Endothelial cell of umbilical vein (primary cell): ENCODE data around the gene SMAD6. TPM values are rescaled to one million over a fixed set of nuclear protein-coding genes. Genes with fewer than 3 reads are reported as not detected.

Experiments used
- BruUV-seq: library from RNA; stranded (reverse); fragments of 400-500 nt; replicated peaks from 2 replicates; lab custom pipeline; 2021; lab: Mats Ljungman, UMichigan
- CTCF ChIA-PET: fragments of 300-600, 350-600 bp; sonication (Branson Sonifier 250); formaldehyde crosslinking; loops from one replicate; lab custom pipeline; 2021; ENCODE audit warnings: antibody characterized with exemption, inconsistent platforms; lab: Charles Lee
- POLR2A ChIA-PET: fragments of 300-600, 350-600 bp; sonication (Branson Sonifier 250); formaldehyde crosslinking; loops from one replicate; lab custom pipeline; 2021; ENCODE audit warnings: antibody characterized with exemption, inconsistent platforms; lab: Charles Lee
- DNase-seq: peaks from one replicate; pipeline ENCODE4 v3.0.0-alpha.2; 2011; ENCODE audit warnings: low read depth, low spot score
- FAIRE-seq: peaks from 2 replicates; lab custom pipeline; 2011; peaks lifted over from hg19 to GRCh38; lab: Jason Lieb, UNC
- H2AFZ ChIP-seq: 2 replicates; pipeline ENCODE4 v1.6.0; 2012; ENCODE audit warnings: low read depth, low read length, control low read depth, inconsistent platforms
- H3K27ac ChIP-seq: 2 replicates; pipeline ENCODE4 v1.5.1; 2011; ENCODE audit warnings: low read depth, mild to moderate bottlenecking, control low read depth, low read length, moderate library complexity; ENCODE audit not compliant: insufficient read depth
- H3K27me3 ChIP-seq, 2 experiments: 2 replicates each; pipeline versions ENCODE4 v1.6.0 to v1.6.1; 2011; ENCODE audit warnings: low read length in 2 of 2, mixed read lengths in 1 of 2; ENCODE audit not compliant: control insufficient read depth in 2 of 2, insufficient read depth in 2 of 2
- H3K36me3 ChIP-seq, 2 experiments: 2 replicates in 1 of 2; 3 replicates in 1 of 2; pipeline ENCODE4 v1.5.1; 2011; ENCODE audit warnings: low read length in 2 of 2, mild to moderate bottlenecking in 1 of 2, moderate library complexity in 1 of 2; ENCODE audit not compliant: control insufficient read depth in 2 of 2, insufficient read depth in 2 of 2; ENCODE audit errors: extremely low read depth in 1 of 2
- H3K4me1 ChIP-seq: 3 replicates; pipeline ENCODE4 v1.5.1; 2011; ENCODE audit warnings: mild to moderate bottlenecking, low read length; ENCODE audit not compliant: control insufficient read depth, insufficient read depth; ENCODE audit errors: extremely low read depth
- H3K4me2 ChIP-seq: 2 replicates; pipeline ENCODE4 v1.6.1; 2011; ENCODE audit warnings: low read length, control low read depth, mixed read lengths; ENCODE audit not compliant: insufficient read depth
- H3K4me3 ChIP-seq, 3 experiments: fragments of 200-600 bp in 1 of 3; sonication (generic), shearing (Covaris generic) in 1 of 3; replicated peaks in 1 of 3; 2 replicates each; pipeline ENCODE4 v1.5.1; 2011 to 2016; ENCODE audit warnings: control low read depth in 3 of 3, low read length in 3 of 3, mild to moderate bottlenecking in 2 of 3, inconsistent platforms in 1 of 3, low read depth in 1 of 3, moderate library complexity in 1 of 3; ENCODE audit not compliant: insufficient read depth in 1 of 3
- H3K79me2 ChIP-seq: 2 replicates; pipeline ENCODE4 v1.6.0; 2012; ENCODE audit warnings: low read length, inconsistent platforms; ENCODE audit not compliant: control insufficient read depth, insufficient read depth
- H3K9ac ChIP-seq: replicated peaks from 2 replicates; pipeline ENCODE3; 2011; ENCODE audit warnings: low read length, control low read depth; ENCODE audit not compliant: insufficient read depth; ENCODE audit errors: extremely low read depth
- H3K9me1 ChIP-seq: replicated peaks from 3 replicates; pipeline ENCODE4 v1.6.0; 2011; ENCODE audit warnings: mild to moderate bottlenecking, low read length; ENCODE audit not compliant: control insufficient read depth, insufficient read depth; ENCODE audit errors: extremely low read depth
- H3K9me3 ChIP-seq: replicated peaks from 2 replicates; pipeline ENCODE4 v1.5.1; 2012; ENCODE audit warnings: low read length, inconsistent platforms; ENCODE audit not compliant: control insufficient read depth, insufficient read depth
- H4K20me1 ChIP-seq: replicated peaks from 2 replicates; pipeline ENCODE3; 2011; ENCODE audit warnings: mild to moderate bottlenecking, low read length; ENCODE audit not compliant: control insufficient read depth, insufficient read depth; ENCODE audit errors: extremely low read depth
- EZH2 ChIP-seq: IDR thresholded peaks from 2 replicates; pipeline ENCODE4 v1.6.1; 2012; ENCODE audit warnings: borderline replicate concordance, low read depth, mild to moderate bottlenecking, moderate library complexity, low read length, inconsistent platforms; ENCODE audit not compliant: severe bottlenecking
- FOS ChIP-seq: IDR thresholded peaks from 2 replicates; pipeline ENCODE4 v1.6.1; 2011; ENCODE audit warnings: mild to moderate bottlenecking, low read length, moderate library complexity, borderline replicate concordance; ENCODE audit not compliant: insufficient read depth
- GATA2 ChIP-seq: IDR thresholded peaks from 2 replicates; pipeline ENCODE4 v1.7.0; 2011; ENCODE audit warnings: low read depth, mild to moderate bottlenecking, moderate library complexity, mixed read lengths, low read length; ENCODE audit not compliant: insufficient read length, insufficient read depth
- JUN ChIP-seq: IDR thresholded peaks from 2 replicates; pipeline ENCODE4 v1.6.1; 2011; ENCODE audit warnings: borderline replicate concordance, low read depth; ENCODE audit not compliant: insufficient read length, insufficient read depth
- MYC ChIP-seq: IDR thresholded peaks from one replicate; pipeline ENCODE4 v1.6.1; 2011; ENCODE audit warnings: mild to moderate bottlenecking, low read depth, low read length
- POLR2AphosphoS5 ChIP-seq: IDR thresholded peaks from 2 replicates; pipeline ENCODE4 v1.6.1; 2012; ENCODE audit warnings: low read depth, mild to moderate bottlenecking, control low read depth, low read length, moderate library complexity; ENCODE audit not compliant: insufficient read depth
- dilution Hi-C: fragments of 300-500 bp; cut with MboI; formaldehyde crosslinking; loops from one replicate; pipeline ENCODE4 v1.15.0; 2019; ENCODE audit warnings: low sequenced_read_pairs; ENCODE audit not compliant: extremely low pct_ligation_motif_present
- intact Hi-C: fragments of 100-400 bp; cut with micrococcal nuclease; formaldehyde crosslinking; loops from one replicate; pipeline ENCODE4 v1.10.0; 2022
- polyA plus RNA-seq, 4 experiments: library from polyadenylated mRNA; depleted of rRNA in 3 of 4; stranded (reverse) in 3 of 4; unstranded in 1 of 4; fragments of >200 nt; gene quantifications; 2 replicates each; pipeline versions ENCODE4 v1.2.1 to v1.2.3, GENCODE V29; 2011 to 2012; ENCODE audit warnings: missing spikeins in 1 of 4
- total RNA-seq: library from RNA; stranded (reverse); gene quantifications from 2 replicates; pipeline ENCODE4 v1.2.3, GENCODE V29; 2021
- TF ChIP-seq, protein P1 (sequence below), 2 donors: IDR thresholded peaks; 1 replicate in 1 of 2; 2 replicates in 1 of 2; pipeline ENCODE4 v1.5.1; 2011; ENCODE audit warnings: low read length in 2 of 2, mild to moderate bottlenecking in 2 of 2, moderate library complexity in 2 of 2, control low read depth in 1 of 2, inconsistent platforms in 1 of 2, low read depth in 1 of 2; ENCODE audit not compliant: insufficient read depth in 1 of 2; ENCODE audit errors: extremely low read depth in 1 of 2
- TF ChIP-seq, protein P2 (sequence below): IDR thresholded peaks from 2 replicates; pipeline ENCODE4 v1.6.1; 2011; ENCODE audit not compliant: insufficient read depth, insufficient read length

SMAD6 gene
- total and polyA plus RNA-seq, 2 donors (not counting 3 experiments of a cell fraction or from before 2014, with no cell fraction given), result 7.3 to 12.5 TPM

DNA sequence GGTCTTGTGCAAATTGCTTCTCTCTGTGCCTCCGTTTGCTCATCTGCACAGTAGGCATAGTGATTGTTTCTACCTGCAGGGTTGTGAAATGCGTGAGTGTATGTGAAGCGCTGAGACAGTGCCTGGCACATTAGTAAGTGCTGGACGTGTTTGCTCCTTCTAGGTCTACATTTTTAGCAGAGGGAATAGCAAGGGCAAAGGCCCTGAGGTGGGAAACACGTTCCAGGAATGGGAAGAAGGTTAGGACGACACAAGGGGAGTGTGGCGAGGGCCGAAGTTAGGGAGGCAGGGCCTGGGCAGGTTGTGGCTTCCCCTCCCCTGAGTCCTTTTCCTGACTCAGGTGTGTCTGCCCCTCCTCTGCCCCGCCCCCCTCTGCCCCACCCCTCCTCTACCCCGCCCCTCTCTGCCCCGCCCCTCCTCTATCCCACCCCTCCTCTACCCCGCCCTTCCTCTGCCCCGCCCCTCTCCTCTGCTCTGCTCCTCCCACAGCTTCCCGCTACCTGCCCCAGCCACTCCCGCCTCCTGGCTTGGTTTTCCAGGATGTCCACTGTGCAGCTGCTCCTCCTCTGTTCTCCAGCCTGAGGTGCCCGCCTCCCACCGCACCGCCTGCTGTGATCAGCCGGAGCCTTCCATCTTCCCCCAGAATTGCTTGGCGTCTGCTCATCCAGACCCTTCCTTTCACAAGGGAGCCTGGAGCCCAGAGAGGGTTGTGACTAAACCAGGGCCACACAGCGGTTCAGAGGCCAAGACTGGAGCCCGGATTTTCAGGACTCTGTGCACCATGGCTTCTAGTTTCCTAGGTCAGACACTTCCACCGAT lies 31.1 kb upstream of the SMAD6 start:
- POLR2A ChIA-PET, result no interaction called here
- no peak for DNase-seq
- Histone ChIP-seq H3K27me3 (no peaks in the 10 kb centered on the region), H3K27ac (no peak overlapping the region), H4K20me1 (no peaks in the 10 kb centered on the region), H3K4me2 (no peak overlapping the region), H3K9me1 (no peaks in the 10 kb centered on the region), H3K79me2 (no peaks in the 10 kb centered on the region), H3K9ac (no peak overlapping the region), H2AFZ (no peak overlapping the region), H3K36me3 (no peaks in the 10 kb centered on the region), H3K4me1 (no peaks in the 10 kb centered on the region), H3K4me3 (no peak overlapping the region), H3K9me3 (no peaks in the 10 kb centered on the region)
- intact Hi-C loops (no loop called here), dilution Hi-C loops (no loop called here)
- TF ChIP-seq JUN, result no peak
- no peak for TF ChIP-seq FOS
- TF ChIP-seq GATA2, result no peak
- TF ChIP-seq POLR2AphosphoS5, result no peak
- no peak for TF ChIP-seq MYC
- TF ChIP-seq, protein P1, sequence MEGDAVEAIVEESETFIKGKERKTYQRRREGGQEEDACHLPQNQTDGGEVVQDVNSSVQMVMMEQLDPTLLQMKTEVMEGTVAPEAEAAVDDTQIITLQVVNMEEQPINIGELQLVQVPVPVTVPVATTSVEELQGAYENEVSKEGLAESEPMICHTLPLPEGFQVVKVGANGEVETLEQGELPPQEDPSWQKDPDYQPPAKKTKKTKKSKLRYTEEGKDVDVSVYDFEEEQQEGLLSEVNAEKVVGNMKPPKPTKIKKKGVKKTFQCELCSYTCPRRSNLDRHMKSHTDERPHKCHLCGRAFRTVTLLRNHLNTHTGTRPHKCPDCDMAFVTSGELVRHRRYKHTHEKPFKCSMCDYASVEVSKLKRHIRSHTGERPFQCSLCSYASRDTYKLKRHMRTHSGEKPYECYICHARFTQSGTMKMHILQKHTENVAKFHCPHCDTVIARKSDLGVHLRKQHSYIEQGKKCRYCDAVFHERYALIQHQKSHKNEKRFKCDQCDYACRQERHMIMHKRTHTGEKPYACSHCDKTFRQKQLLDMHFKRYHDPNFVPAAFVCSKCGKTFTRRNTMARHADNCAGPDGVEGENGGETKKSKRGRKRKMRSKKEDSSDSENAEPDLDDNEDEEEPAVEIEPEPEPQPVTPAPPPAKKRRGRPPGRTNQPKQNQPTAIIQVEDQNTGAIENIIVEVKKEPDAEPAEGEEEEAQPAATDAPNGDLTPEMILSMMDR (IDR thresholded peaks at IDR 0.05; ENCODE audit: extremely low read depth in 1 of 2, insufficient read depth in 1 of 2, low read depth in 1 of 2, low read length in 2 of 2), result no peak
- no peak for TF ChIP-seq EZH2
- TF ChIP-seq, protein P2, sequence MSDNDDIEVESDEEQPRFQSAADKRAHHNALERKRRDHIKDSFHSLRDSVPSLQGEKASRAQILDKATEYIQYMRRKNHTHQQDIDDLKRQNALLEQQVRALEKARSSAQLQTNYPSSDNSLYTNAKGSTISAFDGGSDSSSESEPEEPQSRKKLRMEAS, result no peak
- CTCF ChIA-PET, result interaction anchor here (0.6 to 1.2 kb wide), 4 partner anchors 8 to 181 kb away, joined by 3 to 4 read pairs (median 3); no protein-coding TSS in a partner anchor
- no peak for FAIRE-seq
- no TSS peak for BruUV-seq
